Ammon's horn (tissue), 1 donor: ENCODE data around the gene LCLAT1.
"Not testable (repeated sequence)": the region's sequence is repeated elsewhere in the genome, so short reads cannot be mapped to it uniquely, and the experiment has no call there.

Experiments
- DNase-seq: peaks from one replicate; pipeline ENCODE4 v3.0.0-alpha.2; 2016; ENCODE audit warnings: low spot score

LCLAT1 gene

GRCh38 chr2:30591186-30591585 is 144.1 kb downstream of the LCLAT1 start:
- DNase-seq = no peak

DNA sequence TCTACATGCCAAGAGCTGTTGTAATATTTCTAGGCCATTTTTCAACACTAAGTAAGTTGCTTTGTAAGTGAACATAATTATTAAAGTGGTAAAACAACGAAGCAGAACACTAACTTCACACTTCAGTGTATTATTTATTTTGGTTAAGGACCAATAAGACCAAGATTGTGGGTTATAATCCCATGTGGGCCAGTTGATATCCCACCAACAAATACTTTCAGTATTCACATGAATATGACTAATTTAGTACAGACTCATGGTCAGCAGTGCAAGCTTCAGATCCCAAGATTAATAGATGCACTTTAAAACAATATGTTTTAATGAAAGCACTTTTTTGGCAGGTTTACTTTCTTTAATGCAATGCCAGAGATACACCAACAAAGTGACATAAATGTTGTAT is 154.3 kb downstream of the LCLAT1 start:
- no peak for DNase-seq

DNA sequence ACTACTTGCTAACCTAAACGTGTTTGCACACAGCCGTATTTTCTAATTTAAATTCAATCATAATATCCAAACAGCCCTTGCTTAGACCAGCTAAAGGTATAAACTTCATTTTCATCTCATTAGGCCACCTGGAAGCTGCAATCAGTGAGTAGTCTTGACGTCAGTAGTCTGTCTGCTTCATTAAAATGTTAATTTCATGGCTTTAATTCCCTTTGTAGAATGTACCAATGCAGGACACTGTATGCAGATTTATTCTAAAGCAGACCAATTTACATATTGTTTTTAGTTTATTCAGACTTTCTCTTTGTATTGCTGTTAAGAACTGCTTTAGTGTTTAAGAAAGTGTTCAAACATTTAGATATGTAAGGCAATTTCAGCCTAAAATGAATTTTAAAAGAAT is 158.2 kb downstream of the LCLAT1 start:
- no peak for DNase-seq

DNA sequence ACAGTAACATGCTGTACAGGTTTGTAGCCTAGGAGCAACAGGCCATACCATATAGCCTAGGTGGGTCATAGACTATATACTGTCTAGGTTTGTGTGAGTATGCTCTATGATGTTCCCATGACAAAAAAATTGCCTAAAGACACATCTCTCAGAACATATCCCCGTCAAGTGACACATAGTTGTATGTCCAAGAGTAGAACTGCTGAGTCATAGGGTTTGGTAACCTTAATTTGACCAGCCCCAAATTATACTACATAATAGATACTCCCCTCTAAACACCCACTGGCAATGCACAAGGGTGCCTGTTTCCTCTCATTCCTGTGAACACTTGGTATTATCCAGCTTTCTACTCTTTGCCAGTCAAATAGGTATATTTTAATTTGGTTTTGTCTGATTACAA is 161.6 kb downstream of the LCLAT1 start:
- DNase-seq = no peak

- DNase-seq = no peak
Observed at GRCh38 chr2:30611583-30611982, 164.5 kb downstream of the LCLAT1 start.

- DNase-seq = no peak
Observed at GRCh38 chr2:30612371-30612770, 165.3 kb downstream of the LCLAT1 start.

DNA sequence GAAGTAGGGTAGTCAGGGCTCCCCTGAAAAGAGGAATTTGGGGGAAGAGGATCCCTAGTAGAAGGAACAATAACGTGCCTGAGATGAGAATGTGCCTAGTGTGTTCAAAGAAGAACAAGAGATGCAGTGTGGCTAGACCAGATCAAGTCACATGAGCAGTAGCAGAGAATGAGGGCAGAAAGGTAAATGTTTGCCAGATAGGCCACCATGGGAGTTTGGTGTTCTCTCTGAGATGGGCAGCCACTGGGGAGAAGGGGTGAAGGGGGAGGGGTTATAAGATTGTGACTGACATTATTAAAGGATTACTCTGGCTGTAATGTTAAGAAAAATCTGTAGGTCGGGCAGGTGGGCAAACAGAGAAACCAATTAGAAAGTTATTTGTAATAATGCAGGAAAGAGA is 166.0 kb downstream of the LCLAT1 start:
- no peak for DNase-seq

GRCh38 chr2:30614227-30614626 is 167.2 kb downstream of the LCLAT1 start:
- DNase-seq = not testable (repeated sequence)

DNA sequence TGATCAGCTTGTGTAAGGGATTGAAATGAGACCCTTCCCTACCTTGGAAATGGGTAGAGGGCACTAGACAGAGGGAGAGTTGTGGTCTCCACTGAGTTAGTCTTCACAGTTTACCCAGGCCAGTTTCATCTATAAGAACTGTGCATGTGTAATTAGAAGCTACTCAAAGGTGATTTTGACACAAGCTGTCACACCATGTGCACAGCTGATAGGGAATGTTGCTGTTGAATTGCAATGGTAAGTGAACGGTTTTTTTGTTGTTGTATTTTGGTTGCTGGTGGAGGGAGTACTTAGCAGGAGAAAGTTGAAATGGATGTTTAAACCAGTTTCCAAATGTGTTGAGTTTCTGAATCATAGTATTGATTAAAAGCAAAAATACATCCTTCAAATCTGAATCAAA is 168.9 kb downstream of the LCLAT1 start:
- DNase-seq = no peak

- no peak for DNase-seq
Observed at GRCh38 chr2:30620102-30620501, 173.1 kb downstream of the LCLAT1 start.

- DNase-seq = no peak
Observed at GRCh38 chr2:30621836-30622235, 174.8 kb downstream of the LCLAT1 start.

- DNase-seq = no peak
Observed at GRCh38 chr2:30622452-30622851, 175.4 kb downstream of the LCLAT1 start.

GRCh38 chr2:30625276-30625675 is 178.2 kb downstream of the LCLAT1 start:
- no peak for DNase-seq

GRCh38 chr2:30625701-30626100 is 178.7 kb downstream of the LCLAT1 start:
- no peak for DNase-seq

DNA sequence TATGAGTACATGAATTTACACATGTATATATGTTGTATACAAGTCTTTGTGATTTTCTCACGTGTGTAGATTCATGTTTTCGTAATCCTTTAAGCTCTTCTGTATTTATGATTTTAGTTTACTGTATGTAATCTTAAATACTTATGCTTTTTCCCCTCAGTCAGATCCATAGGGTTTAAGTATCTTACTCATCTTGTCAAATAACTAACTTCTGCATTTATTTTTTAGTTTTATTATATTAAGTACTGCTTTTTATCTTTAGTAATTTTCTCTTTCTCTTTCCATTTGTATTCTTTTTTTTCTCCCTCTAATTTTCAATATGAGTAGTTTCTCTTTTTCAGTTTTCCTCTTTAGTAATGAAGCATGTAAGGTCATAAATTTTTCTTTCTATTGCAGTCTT is 179.4 kb downstream of the LCLAT1 start:
- DNase-seq = no peak

- no peak for DNase-seq
Observed at GRCh38 chr2:30627151-30627550, 180.1 kb downstream of the LCLAT1 start.

DNA sequence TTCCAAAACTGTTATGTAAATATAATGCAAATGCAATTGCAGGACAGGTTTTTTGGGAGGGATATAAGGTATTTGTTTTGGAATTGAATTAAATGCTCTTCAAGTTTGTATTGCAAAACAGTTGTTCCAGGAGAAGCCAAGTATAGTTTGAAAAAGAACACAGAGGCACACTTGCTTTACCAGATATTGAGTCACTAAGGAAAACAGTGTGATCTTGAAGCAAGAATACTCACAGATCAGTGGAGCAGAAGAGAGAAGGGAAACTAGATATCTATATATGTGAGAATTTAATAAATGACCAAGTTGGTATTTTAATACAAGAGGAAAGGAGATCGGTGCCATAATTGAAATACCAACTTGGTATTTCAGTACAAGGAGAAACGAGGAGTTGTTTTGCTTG is 181.3 kb downstream of the LCLAT1 start:
- no peak for DNase-seq

DNA sequence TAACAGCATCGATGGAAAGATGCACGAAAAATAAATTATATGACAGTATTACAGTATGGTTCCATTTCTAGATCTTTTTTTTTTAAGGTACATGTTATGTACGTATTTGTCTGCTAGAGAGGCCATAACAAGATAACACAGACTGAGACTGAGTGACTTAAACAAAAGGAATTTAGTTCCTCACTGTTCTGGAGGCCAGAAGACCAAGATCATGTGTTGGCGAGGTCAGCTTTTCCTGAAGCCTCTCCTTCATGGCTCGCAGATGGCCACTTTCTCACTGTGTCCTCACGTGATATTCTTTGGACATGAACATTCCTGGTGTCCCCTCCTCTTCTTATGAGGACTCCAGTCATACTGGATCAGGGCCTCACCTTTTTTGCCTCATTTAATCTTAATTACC is 182.8 kb downstream of the LCLAT1 start:
- no peak for DNase-seq

- DNase-seq = no peak
Observed at GRCh38 chr2:30631051-30631671, 184.1 kb downstream of the LCLAT1 start.

DNA sequence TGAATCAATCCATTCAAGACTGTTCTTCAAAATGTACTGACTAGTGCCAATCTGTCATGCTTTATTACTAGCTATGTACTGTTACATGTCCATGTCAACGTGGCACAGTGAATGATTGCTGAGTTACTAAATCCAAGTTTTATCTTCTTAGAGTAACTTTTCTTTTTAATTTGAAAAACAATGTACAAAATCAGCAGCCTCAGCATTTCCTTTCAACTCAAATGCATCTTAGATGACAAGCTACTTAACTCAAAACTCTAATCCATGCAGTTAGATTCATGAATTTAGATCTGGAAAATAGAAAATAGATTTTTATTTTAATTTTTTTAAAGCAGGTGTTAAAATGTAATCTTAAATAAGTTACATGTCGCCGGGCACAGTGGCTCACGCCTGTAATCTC is 186.0 kb downstream of the LCLAT1 start:
- DNase-seq = no peak

DNA sequence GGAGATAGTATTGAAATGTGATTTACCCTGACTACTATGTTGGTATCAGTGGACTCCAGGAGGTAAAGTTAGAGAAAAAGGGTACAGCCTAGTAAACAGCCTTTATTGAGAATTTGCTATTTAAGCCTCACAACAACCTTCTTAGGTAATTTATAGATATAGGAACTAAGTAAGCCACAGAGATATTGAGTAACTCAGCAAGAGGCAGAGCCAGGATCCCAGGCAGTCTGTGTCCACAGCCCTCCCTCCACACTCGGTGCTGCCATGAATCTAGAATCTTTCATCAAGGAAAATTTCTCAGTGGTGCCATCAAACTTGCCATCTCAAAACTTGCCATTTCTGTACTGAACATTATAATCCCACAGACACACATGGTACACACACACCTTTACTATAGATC is 189.3 kb downstream of the LCLAT1 start:
- no peak for DNase-seq

DNA sequence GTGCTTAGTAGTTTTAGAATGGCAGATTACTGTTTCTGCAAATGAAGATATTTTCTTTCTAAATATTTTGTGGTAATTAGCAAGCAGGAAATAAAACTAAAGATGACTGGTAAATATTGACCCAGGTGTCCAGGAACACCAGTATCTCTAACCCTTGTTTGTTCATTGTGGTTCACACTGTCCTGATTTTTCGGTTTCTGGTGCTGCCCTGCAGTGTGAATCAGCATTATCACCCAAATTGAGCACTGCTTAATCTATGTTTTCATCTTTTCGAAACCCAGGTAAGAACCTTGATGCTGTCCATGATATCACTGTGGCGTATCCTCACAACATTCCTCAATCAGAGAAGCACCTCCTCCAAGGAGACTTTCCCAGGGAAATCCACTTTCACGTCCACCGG is 192.8 kb downstream of the LCLAT1 start:
- no peak for DNase-seq

- DNase-seq = no peak
Observed at GRCh38 chr2:30641765-30642345, 194.8 kb downstream of the LCLAT1 start.

DNA sequence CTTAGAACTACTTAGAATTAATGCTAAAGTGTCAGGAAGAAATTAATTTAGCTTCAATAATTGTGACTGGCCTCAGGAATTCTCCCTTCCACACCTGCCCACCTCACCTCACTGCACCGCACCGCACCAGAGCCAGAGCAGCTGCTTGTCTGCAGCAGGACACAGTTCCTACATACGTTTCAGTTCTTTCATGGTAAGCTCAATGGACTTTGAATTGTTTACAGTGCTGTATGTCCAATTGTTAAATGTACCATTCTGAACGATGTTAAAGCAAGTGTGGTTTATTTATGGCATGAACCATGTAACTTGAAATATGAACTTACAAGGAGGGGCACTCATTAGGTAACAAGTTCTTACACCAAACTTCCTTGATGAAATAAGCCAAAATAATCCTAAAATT is 196.0 kb downstream of the LCLAT1 start:
- not testable (repeated sequence) for DNase-seq
